Right atrium auricular region (tissue), 2 donors: Measurements from ENCODE around the gene RNF150. TPM values are rescaled to one million over a fixed set of nuclear protein-coding genes. Genes with fewer than 3 reads are reported as not detected.

Experiments
- DNase-seq: peaks from one replicate; pipeline ENCODE4 v3.0.0-alpha.2; 2019; ENCODE audit warnings: low spot score
- H3K27ac ChIP-seq, 2 donors: fragments of 200-600 bp; sonication (generic); 1 replicate in 1 of 2; 2 replicates in 1 of 2; pipeline ENCODE4 v1.5.1; 2016 to 2019
- H3K27me3 ChIP-seq, 2 donors: fragments of 200-600 bp; sonication (generic); one replicate each; pipeline versions ENCODE4 v1.5.1 to v1.6.0; 2017 to 2019
- H3K36me3 ChIP-seq: fragments of 200-600 bp; sonication (generic); one replicate; pipeline ENCODE4 v1.5.1; 2016
- H3K4me1 ChIP-seq, 2 donors: fragments of 200-600 bp; sonication (generic); one replicate each; pipeline versions ENCODE4 v1.5.1 to v1.6.0; 2017 to 2019
- H3K4me3 ChIP-seq, 2 donors: fragments of 200-600 bp; sonication (generic); 1 replicate in 1 of 2; 2 replicates in 1 of 2; pipeline ENCODE4 v1.5.1; 2017 to 2019; ENCODE audit warnings: mild to moderate bottlenecking in 1 of 2, moderate library complexity in 1 of 2
- H3K9me3 ChIP-seq, 2 donors: fragments of 200-600 bp; sonication (generic); one replicate each; pipeline ENCODE4 v1.5.1; 2019
- total RNA-seq, 2 donors: library from RNA; depleted of rRNA; stranded (reverse); fragments of >200 nt; gene quantifications; one replicate each; pipeline ENCODE4 v1.1.0, GENCODE V29; 2016
- TF ChIP-seq, protein P1 (sequence below), 2 donors: fragments of 200-600 bp; sonication (generic); IDR thresholded peaks; one replicate each; pipeline ENCODE4 v1.5.1; 2019; ENCODE audit warnings: antibody characterized with exemption in 2 of 2

Gene RNF150
- total RNA-seq, 2 donors from 2014 or later = 26.2 to 34.2 TPM

DNA sequence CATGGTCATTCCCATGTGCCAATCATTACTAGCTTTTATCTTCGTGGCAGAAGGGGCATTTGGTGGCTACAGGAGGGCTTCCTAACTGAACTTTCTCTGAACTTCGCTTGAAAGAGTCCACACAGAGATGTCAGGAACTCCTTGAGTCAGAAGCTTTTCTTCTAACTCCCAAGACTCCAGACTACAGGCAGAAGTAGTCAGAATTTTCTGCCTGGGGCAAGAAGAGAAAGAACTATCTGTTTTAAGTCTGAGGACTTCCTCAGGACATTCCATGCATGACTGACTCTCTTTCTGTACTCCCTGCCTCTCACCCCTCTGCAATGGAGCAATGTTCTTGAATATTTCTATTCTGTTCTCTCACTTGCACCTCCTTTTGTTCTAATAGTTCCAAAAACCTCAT, 206.6 kb downstream of the RNF150 start:
- Histone ChIP-seq H3K27me3 (no peaks in the 10 kb centered on the region), H3K36me3 (no peaks in the 10 kb centered on the region), H3K9me3 (no peaks in the 10 kb centered on the region), H3K27ac (no peak overlapping the region), H3K4me1 (peaks cover 0 to 4% of the 10 kb centered on the region in 2 donors), H3K4me3 (no peak overlapping the region)
- TF ChIP-seq, protein P1, sequence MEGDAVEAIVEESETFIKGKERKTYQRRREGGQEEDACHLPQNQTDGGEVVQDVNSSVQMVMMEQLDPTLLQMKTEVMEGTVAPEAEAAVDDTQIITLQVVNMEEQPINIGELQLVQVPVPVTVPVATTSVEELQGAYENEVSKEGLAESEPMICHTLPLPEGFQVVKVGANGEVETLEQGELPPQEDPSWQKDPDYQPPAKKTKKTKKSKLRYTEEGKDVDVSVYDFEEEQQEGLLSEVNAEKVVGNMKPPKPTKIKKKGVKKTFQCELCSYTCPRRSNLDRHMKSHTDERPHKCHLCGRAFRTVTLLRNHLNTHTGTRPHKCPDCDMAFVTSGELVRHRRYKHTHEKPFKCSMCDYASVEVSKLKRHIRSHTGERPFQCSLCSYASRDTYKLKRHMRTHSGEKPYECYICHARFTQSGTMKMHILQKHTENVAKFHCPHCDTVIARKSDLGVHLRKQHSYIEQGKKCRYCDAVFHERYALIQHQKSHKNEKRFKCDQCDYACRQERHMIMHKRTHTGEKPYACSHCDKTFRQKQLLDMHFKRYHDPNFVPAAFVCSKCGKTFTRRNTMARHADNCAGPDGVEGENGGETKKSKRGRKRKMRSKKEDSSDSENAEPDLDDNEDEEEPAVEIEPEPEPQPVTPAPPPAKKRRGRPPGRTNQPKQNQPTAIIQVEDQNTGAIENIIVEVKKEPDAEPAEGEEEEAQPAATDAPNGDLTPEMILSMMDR (IDR thresholded peaks at IDR 0.05) = no peak
- no peak for DNase-seq

DNA sequence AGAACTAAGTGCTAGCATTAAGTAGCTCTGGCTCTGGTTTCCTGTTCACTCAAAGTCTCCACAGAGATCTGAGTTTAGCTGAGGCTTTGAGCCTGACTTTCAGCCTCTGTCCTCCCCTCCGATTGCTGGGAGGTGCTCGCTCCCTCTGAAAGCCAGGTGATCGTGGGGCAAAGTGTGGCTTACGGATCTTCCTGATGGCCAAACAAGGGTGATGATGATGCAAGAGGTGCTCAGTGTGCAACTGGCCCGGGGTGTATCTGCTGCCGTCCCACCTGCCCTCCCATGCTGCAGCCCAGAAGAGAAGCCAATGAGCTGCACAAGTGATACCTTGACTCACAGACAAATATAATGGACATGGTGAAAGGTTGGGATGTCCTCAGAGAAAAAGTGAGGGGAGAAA, 207.9 kb downstream of the RNF150 start:
- Histone ChIP-seq H3K27me3 (no peaks in the 10 kb centered on the region), H3K36me3 (no peaks in the 10 kb centered on the region), H3K4me1 (peaks cover 0 to 4% of the 10 kb centered on the region in 2 donors), H3K4me3 (no peak overlapping the region), H3K9me3 (no peaks in the 10 kb centered on the region), H3K27ac (no peak overlapping the region)
- TF ChIP-seq, protein P1 (IDR thresholded peaks at IDR 0.05) = no peak
- no peak for DNase-seq

DNA sequence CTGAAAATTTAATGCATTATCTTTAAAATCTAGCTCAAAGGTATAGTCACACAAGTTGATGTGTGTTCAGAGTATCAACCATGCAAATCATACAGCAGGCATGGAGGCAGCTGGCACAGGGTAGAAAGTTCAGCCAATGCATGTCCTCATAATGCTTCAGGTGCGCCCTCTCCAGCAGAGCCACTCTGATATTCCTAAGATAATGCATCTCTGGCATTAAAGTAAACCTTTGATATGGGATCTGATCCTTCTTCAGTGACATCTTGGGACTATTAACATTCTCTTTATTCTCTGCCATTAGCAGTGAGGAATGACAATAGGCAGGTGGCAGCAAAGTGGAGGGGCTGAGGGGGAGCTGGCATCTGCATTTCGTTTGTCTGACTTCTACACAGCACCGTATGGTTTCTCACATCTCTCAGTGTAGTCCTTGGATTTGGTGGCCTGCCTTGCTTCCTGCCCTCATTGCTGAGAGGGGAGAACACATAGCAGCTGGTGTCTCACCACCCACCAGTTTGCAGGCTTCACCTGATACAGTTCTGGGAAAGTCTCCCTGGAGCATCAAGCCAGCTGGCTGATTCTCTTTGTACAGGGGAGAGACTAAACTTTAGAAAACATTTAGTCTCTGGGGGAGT, 208.4 kb downstream of the RNF150 start:
- DNase-seq = no peak
- no peaks in the 10 kb centered on the region for H3K27me3 ChIP-seq
- no peak overlapping the region for H3K27ac ChIP-seq
- H3K36me3 ChIP-seq = no peaks in the 10 kb centered on the region
- H3K4me3 ChIP-seq = no peak overlapping the region
- TF ChIP-seq, protein P1 (IDR thresholded peaks at IDR 0.05) = no peak
- H3K4me1 ChIP-seq = peaks cover 0 to 4% of the 10 kb centered on the region in 2 donors
- no peaks in the 10 kb centered on the region for H3K9me3 ChIP-seq

DNA sequence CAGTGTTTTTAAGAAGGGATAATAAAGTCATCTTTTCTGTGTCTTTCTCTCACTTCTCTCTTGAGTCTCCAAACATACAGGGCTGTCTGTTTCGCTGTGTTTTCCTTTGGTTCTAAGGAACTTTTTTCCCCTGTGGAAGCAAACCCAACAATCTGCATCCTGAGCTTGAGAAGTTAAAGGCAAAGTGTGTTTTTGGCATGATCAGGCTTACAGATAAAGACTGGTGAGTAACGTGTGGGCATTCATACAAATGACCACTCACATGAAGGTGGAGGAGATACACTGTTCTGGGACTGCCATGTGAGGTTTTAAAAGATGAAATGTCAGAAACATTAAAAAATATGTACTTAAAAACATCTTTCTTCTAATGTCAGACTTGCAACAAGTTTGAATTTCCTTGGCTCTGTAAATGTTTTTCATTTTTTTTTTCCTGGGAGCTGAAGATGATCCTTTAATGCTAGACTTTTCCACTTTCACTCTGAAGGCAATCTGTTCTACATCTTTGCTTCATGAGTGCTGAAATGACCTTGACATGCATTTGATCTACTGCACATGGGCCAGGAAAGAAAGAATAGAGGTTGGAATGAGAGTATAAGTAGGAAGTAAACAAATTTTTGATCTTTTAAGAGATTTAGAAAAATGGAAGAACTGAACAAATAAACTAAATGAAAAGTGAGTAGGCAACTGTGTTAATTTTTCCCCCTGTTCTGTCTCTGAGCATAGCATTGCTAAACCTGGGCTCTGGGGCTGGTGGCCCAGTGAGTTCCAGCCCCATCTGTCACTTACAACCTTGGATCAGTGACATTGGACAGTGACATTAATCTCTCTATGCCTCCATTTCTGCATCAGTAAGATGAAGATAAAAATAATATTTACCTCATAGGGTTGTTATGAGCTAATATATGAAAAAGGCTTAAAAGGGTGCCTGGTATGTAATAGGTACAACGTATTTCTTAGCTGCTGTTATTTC, 226.0 kb downstream of the RNF150 start:
- Histone ChIP-seq H3K36me3 (peaks cover 9% of the 10 kb centered on the region), H3K27me3 (no peaks in the 10 kb centered on the region), H3K4me3 (no peak overlapping the region), H3K4me1 (peaks cover 0 to 14% of the 10 kb centered on the region in 2 donors), H3K27ac (no peak overlapping the region), H3K9me3 (no peaks in the 10 kb centered on the region)
- DNase-seq = no peak
- TF ChIP-seq, protein P1 (IDR thresholded peaks at IDR 0.05) = no peak

DNA sequence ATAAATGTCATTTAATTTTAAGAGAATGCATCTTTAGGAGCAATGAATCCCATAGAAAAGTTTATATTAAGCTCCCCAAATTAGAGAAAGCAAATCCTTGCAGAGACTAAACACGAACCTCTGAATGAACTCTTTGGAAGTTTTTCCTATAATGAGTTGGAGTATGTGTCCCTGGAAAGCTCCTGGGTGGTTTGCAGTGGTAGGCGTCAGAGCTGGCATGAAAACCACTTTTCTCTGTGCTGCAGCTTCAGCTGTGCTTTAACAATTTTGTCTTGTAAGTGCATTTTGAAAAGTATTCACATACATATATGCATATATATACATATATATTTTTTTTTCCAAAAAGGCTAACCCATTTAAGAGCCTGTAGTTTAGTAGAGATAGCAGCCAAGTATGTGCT, 228.4 kb downstream of the RNF150 start:
- Histone ChIP-seq H3K4me1 (peaks cover 0 to 14% of the 10 kb centered on the region in 2 donors), H3K27me3 (no peaks in the 10 kb centered on the region), H3K9me3 (no peaks in the 10 kb centered on the region), H3K36me3 (peaks cover under 1% of the 10 kb centered on the region), H3K27ac (no peak overlapping the region), H3K4me3 (no peak overlapping the region)
- DNase-seq = no peak
- TF ChIP-seq, protein P1 (IDR thresholded peaks at IDR 0.05) = no peak
